KBM-7 (cell line): Measurements from ENCODE around the gene LIPK.
"Not testable (repeated sequence)": the region's sequence is repeated elsewhere in the genome, so short reads cannot be mapped to it uniquely, and the experiment has no call there.

Experiments
- DNase-seq: peaks from one replicate; pipeline ENCODE4 v3.0.0-alpha.2; 2015
- in situ Hi-C: fragments of 300-500 bp; cut with MboI; formaldehyde crosslinking; loops from 2 replicates; pipeline ENCODE4 v1.14.3; 2020; ENCODE audit warnings: low sequenced_read_pairs, low pct_unique_long_range_greater_than_20kb, mixed read lengths

Gene LIPK

DNA sequence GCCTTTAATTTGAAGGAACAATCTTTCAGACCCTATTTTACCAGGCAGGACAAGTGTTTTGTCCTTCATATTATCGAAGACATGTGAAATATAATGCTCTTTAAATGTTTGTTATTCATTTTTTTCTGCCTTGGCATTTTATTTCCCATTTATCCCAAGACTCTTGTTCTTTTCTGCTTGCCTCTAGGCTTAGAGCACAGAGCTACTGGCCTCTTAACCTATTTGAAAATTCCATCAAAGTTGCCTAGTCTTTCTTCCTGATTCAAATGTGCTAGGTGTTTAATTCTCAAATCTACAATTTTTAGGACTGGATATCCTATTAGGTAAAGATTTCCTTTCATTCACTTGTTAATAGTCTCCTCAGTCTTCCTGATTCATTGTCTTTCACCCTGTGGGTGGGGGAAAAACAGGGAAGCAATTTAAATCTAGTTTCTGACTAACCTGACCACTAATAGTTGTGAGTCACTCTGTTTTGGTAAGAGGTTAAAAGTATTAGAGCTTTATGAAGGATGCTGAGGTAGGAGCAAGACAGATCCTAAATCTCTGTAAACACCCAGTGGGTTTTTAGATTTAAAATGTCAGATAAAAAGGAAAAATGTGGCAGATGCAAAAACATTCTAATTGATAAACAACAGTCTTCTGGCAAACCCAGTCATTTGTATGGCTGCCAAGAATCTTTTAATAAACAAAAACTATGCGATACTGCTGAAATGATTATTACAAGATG, 1.5 kb downstream of the LIPK start:
- in situ Hi-C loops: no loop called here
- DNase-seq: no peak

DNA sequence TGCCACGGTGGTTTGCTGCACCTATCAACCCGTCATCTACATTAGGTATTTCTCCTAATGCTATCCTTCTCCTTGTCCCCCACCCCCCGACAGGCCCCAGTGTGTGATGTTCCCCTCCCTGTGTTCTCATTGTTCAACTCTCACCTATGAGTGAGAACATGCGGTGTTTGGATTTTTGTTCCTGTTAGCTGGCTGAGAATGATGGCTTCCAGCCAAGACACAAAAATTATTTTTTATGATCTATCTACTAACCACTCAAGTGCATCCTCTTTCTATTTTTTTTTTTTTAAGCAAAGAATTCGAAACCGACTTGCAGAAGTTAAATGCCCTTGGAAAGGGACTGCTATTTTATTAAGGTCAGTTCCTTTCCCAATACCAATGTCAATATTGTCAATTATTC, 3.3 kb downstream of the LIPK start:
- peak; percentile 33 for DNase-seq
- in situ Hi-C loops: not testable (repeated sequence)

DNA sequence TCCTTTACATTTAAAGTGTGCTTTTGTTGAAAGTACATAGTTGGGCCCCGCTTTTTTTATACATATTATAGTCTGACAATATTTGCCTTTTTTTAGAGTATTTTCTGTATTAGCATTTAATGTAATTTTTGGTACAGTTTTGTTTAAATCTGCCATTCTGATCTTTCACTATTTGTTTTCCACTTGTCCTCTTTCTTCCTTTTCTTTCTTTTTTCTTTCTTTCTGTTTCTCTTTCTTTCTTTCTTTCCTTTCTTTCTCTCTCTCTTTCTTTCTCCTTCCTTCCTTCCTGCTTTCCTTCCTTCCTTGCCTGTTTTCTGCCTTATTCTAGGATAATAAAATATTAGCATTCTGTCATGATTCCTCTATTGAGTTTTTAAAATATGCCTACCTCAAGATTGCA, 9.5 kb downstream of the LIPK start:
- in situ Hi-C loops: no loop called here
- DNase-seq: no peak

DNA sequence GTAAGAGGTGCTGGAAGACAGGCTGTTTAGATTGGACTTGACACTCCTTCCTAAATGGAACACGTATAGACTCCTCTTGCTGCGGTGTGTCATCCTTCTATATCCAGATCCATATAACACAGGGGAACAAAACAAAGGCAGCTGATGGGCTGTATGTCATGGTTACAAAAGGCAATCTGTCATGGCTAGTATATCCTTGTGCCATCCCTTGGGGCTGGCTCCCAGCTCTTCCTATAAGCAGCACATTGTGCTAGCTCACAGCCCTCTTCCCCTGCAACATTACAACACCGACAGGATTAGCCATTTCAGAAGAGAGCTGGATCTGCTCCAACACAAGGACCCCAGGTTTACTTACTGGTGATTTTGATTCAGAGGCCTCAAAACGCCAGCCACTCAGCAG, 15.3 kb downstream of the LIPK start:
- no peak for DNase-seq
- in situ Hi-C loops: no loop called here

DNA sequence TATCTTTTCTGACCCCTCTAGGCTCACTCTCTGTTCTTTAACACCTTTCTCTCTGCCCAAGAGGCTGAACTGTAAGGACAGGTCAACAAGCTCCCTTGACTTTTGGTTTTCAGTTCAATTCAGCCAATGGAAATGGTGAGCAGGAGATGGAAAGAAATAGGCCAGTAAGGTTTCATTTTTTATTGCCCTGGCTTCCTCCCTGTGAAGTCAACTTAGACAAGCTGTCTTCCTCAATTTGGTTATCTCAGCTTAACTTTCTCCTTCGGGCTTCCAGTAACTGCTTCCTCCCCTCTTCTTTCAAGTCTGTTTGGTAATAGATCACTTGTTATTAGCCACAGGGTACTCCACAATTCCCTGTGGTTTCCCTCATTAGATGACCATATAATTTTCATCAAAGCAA, 19.7 kb downstream of the LIPK start:
- in situ Hi-C loops: no loop called here
- peak; percentile 61 for DNase-seq

DNA sequence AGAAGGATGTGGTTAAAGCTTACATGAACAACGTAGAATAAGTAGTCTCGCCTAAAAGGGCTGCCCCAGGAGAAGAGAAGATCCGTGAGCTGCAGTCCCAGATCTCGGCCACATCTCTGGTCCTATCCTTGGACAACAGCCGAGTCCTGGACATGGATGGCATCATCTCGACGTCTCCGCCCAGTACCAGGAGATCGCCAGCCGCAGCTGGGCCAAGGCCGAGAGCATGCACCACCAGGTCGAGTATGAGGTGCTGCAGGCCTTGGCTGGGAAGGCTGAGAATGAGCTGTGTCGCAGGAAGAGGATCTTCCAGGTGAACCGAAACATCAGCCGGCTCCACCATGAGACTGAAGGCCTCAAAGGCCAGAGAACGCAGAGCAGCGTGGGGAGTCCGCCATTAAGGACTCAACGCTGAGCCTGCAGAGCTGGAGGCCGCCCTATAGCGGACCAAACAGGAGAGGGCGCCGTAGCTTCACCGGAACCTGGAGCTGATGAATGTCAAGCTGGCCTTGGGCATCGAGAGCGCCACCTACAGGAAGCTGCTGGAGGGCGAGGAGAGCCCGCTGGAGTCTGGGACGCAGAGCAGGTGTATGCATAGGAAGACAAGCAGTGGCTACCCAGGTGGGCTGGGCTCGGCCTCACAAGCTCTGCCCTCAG, 22.2 kb downstream of the LIPK start:
- in situ Hi-C loops: no loop called here
- peak; percentile 51 for DNase-seq

DNA sequence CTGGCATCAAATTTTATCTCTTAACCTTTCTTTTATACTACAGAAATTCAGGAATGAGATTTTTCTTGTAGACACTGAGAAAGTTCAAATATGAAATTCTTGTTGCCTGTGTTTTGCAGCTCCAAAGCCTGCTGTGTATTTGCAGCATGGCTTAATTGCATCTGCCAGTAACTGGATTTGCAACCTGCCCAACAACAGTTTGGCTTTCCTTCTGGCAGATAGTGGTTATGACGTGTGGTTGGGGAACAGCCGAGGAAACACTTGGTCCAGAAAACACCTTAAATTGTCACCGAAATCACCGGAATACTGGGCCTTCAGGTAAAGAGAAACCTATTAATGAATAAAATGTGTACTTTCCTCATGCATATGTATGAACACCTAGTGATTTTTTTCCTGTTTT, 24.8 kb downstream of the LIPK start:
- no peak for DNase-seq
- in situ Hi-C loops: no loop called here

DNA sequence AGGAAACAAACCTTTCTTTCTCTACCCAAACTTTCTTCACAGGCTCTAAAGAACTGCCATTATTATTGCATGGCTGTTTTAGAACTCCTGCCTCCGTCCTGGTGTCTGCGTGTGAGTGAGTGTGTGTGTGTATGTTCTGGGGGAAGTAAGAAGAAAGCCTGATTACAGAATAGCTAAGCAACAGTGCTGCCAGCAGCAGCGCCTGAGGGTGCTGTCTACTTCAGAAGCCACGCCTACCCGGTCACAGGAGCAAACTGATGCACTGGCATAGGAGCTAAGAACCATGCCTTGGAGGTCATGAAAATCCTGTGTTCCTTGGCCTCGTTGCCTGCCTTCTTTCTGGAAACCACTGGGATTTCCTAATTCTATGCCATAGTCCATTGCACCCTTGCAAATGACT, 25.2 kb downstream of the LIPK start:
- DNase-seq: peak; percentile 32
- in situ Hi-C loops: no loop called here

DNA sequence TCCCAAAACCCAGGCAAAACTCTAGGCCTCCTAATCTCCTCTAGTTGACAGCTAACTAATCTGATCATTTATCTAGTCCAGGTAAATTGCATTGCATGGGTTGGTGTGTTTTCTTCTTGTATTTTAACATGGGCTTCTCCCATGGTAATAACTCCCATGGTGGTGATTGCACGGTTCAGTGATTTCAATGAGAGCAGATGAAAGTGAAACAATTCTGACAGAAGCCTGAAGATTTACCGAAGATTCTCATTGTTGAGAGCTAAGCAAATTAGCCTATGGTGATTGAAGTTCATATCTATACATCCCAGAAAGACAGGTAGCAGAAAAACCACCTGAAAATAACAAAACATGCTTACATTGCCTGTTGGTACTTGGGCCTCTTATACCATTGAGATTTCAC, 27.2 kb downstream of the LIPK start:
- no peak for DNase-seq
- in situ Hi-C loops: no loop called here

DNA sequence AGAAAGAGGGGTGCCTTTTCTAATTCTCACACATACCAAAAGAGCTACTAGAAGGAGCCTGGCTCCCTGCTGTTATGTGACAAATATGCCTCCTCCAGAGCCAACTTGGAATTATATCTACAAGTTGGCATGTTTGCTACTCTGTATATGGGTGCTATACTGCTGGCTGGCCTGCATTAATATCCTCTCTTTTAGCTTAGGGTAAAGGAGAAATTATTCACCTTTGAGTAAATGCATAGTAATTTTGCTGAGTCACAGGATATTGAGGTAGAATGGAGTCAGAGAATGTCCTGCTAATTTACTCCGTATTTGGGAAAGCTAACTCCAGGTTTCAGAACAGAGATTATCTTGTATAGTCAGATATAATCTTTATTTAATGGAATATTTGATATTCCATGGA, 29.6 kb downstream of the LIPK start:
- in situ Hi-C loops: no loop called here
- no peak for DNase-seq

DNA sequence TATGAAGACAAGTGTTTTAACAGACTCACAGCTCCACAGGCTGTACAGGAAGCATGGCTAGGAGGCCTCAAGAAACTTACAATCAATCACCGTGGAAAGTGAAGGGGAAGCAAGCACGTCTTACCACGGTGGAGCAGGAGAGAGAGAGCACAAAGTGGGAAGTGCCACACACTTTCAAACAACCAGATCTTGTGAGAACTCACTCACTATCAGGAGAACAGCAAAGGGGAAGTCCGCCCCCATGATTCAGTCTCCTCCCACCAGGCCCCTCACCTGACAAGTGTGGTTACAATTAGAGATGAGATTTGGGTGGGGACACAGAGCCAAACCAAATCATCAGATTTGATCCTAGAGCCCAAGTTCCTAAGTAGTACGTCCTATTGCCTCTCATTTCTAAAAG, 35.9 kb downstream of the LIPK start:
- peak; percentile 57 for DNase-seq
- in situ Hi-C loops: not testable (repeated sequence)

DNA sequence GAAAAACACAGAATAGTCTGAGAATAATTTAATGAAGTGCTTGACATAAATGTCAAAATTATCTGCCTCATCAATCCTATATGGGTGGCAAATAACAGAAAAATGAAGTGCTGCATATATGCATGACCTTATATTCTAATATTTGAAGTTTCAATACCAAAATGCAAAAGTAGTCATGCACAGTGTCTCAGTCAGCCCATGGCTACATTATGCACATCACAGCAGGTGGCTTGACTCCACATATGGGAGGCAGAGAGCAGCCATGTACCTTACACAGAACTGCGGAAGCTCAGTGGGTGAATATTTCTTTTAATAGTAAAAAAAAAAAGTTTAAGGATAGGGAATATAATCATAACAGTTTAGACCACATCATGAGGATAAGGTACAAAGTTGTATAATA, 36.4 kb downstream of the LIPK start:
- in situ Hi-C loops: no loop called here
- DNase-seq: no peak

DNA sequence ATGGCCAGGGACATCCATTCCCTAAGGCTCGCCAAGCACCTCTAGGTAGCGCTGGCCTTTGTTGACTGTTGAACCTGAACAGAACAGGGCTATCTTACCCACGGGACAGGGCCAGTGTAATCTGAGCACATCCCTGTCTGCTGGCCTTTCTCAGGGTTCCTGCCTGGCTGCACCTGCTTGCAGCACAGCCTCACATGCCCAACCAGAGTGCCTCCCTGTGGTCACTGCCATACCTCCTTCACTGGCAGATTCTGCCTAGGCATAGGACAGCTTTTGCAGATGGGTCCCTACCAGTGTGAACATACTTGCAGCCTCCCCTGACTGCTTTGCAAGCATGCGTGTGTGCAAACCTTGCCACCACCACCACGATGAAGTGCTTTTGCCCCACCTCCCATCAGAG, 38.0 kb downstream of the LIPK start:
- in situ Hi-C loops: no loop called here
- no peak for DNase-seq

DNA sequence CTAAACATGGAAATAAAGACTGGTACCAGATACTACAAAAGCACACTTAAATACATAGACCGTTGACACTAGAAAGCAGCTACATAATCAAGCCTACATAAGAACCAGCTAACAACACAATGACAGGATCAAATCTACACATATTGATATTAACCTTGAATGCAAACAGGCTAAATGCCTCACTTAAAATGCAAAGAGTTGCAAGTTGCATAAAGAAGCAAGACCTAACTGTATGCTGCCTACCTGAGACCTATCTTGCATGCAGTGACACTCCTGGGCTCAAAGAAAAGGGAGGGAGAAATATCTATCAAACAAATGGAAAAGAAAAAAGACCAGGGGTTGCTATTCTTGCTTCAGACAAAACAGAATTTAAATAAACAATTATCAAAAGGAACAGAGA, 39.6 kb downstream of the LIPK start:
- DNase-seq: no peak
- in situ Hi-C loops: no loop called here

DNA sequence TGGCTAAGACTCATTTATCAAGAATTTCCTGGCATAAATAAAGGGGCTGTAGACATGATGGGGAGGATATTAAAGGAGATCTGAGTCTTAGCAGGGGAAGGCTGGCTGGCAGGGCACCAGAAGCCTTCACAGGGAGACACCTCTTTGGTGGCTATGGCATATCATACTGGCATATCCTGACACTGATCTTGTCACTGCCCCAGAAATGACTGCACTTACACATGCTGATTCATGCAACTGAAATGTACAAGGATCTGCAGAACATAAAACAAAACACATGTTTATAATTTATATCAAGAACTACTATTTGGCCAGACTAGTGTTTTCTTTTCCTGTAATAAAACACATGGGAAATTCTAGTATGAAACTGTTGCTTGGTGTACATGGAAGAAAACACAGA, 48.2 kb downstream of the LIPK start:
- DNase-seq: no peak
- in situ Hi-C loops: no loop called here

DNA sequence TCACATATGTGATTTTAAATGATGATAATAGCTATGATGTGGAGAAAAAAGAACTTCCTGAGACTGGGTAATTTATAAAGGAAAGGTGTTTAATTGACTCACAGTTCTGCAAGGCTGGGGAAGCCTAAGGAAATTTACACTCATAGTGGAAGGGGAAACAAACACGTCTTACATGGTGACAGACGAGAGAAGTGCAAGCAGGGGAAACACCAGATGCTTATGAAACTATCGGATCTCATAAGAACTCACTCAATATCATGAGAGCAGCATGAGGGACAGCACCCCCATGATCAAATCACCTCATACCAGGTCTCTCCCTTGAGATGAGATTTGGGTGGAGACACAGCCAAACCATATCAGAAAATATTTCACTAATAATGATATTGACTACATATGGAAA, 49.7 kb downstream of the LIPK start:
- in situ Hi-C loops: no loop called here
- DNase-seq: no peak

DNA sequence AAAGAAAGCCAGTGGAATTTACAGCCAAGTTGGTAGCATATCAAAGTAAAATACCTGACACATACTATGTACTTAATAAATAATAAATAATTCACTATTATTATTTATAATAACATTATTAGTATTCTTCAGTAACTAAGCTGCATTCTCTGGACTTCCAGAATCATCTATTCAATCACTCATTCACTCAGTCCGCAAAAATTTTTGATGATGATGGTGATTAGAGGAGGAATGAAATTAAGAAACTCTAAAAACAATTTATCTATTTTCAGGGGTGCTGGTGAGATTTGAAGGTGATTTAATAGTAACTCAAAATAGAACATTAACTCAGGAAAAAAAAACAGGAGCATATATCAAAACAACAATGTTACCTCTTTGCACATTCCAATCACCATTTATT, 50.6 kb downstream of the LIPK start:
- no peak for DNase-seq
- in situ Hi-C loops: no loop called here

DNA sequence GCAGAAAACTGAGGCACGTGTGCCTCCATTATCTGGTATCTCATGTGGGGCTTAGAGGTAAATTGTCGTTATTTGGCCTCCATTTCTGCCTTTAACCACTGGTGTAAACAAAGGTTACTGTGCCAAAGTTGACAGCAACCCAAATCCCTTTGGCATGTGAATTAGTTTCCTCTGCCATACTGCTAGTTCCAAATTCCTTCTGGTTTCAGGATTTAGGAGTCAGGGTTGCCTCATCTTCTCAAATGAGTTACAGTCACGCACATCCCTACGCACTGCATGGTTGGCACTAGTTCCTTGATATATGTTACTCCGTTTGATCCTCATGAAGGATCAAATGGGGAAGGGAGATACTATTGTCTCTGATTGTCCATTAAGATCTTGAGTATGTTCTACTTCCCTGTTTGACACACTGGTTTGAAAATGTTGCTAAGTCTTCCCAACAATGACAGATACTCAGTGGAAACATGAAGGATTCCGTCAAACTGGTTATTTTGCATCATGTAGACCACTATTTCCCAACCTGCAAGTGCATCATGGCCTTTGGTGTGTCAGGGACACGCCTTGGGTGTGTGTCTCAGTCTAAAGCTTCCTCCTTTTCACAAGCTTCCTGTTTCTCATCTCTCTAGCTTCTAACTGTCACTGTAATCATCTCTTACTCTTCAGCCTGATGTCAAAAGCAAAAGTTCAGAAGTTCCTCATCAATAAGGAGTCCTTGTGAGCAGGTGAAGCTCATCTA, 53.5 kb downstream of the LIPK start, which contains the start of gene LIPN:
TSS of gene LIPN (plus strand) at position 655 of the 736 bp plus-strand sequence. CDS start 1,386 bp downstream, outside the sequence.
- in situ Hi-C loops: no loop called here
- DNase-seq: peak; percentile 70

DNA sequence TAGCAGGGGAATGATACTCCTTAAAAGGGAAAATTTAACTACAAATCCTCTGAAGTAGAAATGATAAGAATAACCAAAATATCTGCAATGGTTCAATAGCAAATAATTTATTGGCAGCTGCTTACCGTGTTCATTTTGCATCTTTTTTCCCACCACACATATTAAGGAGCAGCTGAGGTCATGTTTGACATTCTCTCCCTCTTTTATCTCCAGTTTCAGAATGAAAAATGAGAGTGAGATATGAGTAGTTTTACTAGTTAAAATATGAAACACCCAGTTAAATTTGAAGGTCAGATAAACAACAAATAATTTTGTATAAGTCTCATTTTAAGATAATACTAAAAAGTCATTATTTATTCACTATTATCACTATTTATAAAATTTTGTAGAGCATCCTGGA, 56.9 kb downstream of the LIPK start:
- no peak for DNase-seq
- in situ Hi-C loops: no loop called here

DNA sequence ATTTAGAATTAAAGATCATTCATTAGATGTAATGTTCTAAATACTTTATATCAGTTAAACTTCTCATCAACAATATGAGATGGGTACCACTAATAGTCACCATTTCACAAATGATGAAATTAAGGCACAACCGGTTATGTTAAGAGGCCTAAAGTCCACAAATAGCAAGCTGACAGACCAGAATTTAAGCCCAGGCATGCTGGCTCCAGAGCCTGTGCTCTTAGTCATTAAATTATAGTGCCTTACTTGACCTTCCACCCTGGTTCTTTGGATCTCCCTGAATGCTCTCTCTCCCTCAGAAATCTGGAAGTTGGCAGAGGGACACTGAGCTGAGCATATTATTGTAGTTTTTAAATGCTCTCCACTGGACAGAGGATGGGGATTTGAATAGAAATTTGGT, 57.4 kb downstream of the LIPK start:
- in situ Hi-C loops: no loop called here
- DNase-seq: no peak
